Endodermal cell (in vitro differentiated cells): ENCODE data around the gene PANK1. TPM values are rescaled to one million over a fixed set of nuclear protein-coding genes. Genes with fewer than 3 reads are reported as not detected.
A peak's percentile ranks its signal among the peaks of the same experiment; 100 is the strongest.

Experiments
- DNase-seq: peaks from one replicate; pipeline ENCODE4 v3.0.0-alpha.2; 2017
- H3K27ac ChIP-seq: 2 replicates; pipeline ENCODE4 v1.5.1; 2013; ENCODE audit warnings: mild to moderate bottlenecking, low read depth, low read length, moderate library complexity
- H3K27me3 ChIP-seq: 2 replicates; pipeline ENCODE4 v1.6.1; 2013; ENCODE audit warnings: mild to moderate bottlenecking, low read length, moderate library complexity; ENCODE audit not compliant: insufficient read depth, control insufficient read depth, poor library complexity, severe bottlenecking
- H3K36me3 ChIP-seq: 2 replicates; pipeline ENCODE4 v1.7.0; 2013; ENCODE audit warnings: mild to moderate bottlenecking, low read length, moderate library complexity; ENCODE audit not compliant: control insufficient read depth, insufficient read depth
- H3K4me1 ChIP-seq: one replicate; pipeline ENCODE4 v1.7.0; 2013; ENCODE audit warnings: low read length; ENCODE audit not compliant: control insufficient read depth, insufficient read depth
- H3K4me3 ChIP-seq: 2 replicates; pipeline ENCODE4 v1.5.1; 2013; ENCODE audit warnings: mild to moderate bottlenecking, low read length, moderate library complexity
- H3K9ac ChIP-seq: 2 replicates; pipeline ENCODE4 v1.6.1; 2013; ENCODE audit warnings: mild to moderate bottlenecking, low read length, moderate library complexity; ENCODE audit not compliant: poor library complexity, severe bottlenecking; ENCODE audit errors: extremely low read depth
- H3K9me3 ChIP-seq: 2 replicates; pipeline ENCODE4 v1.6.1; 2013; ENCODE audit warnings: mild to moderate bottlenecking, low read length, moderate library complexity; ENCODE audit not compliant: control insufficient read depth
- H3K27ac Mint-ChIP-seq: 2 replicates; pipeline ENCODE4 v1.8.0; 2020; ENCODE audit warnings: mixed read lengths
- H3K27me3 Mint-ChIP-seq: 2 replicates; pipeline ENCODE4 v1.8.0; 2021; ENCODE audit warnings: mild to moderate bottlenecking, mixed read lengths; ENCODE audit not compliant: insufficient read depth
- H3K36me3 Mint-ChIP-seq: 2 replicates; pipeline ENCODE4 v1.8.0; 2020; ENCODE audit warnings: low read depth, mixed read lengths
- H3K4me1 Mint-ChIP-seq: 2 replicates; pipeline ENCODE4 v1.8.0; 2020; ENCODE audit warnings: mixed read lengths
- H3K4me3 Mint-ChIP-seq: 2 replicates; pipeline ENCODE4 v1.8.0; 2020; ENCODE audit warnings: mild to moderate bottlenecking, moderate library complexity, mixed read lengths
- H3K9me3 Mint-ChIP-seq: 2 replicates; pipeline ENCODE4 v1.8.0; 2020; ENCODE audit warnings: mild to moderate bottlenecking, mixed read lengths
- CTCF ChIP-seq: fragments of 200-600 bp; sonication (generic); conservative IDR thresholded peaks from 2 replicates; pipeline ENCODE4 v1.5.0; 2021; ENCODE audit warnings: antibody characterized with exemption, mild to moderate bottlenecking
- WGBS, 2 experiments: methylation state at CpG; one replicate each; pipeline versions ENCODE4 v1.1.5 to v1.1.7; 2013; ENCODE audit warnings: missing lambda C conversion rate in 2 of 2, mixed read lengths in 1 of 2; ENCODE audit not compliant: insufficient coverage in 1 of 2, insufficient read length in 1 of 2; 5-methylcytosine and 5-hydroxymethylcytosine counted together
- total RNA-seq, 2 donors: library from RNA; stranded (reverse); fragmentation: NEBNext Ultra II Directional in 1 of 2; extraction: Animal tissue kit (Norgen Biotek cat#: 25700) in 1 of 2; gene quantifications; 2 replicates in 1 of 2; 3 replicates in 1 of 2; pipeline ENCODE4 v1.2.1, GENCODE V29; 2021

Gene PANK1
- total RNA-seq, 2 donors from 2014 or later, result 23.4 to 28.8 TPM

- 0% methylated on average over 1 of the region's 2 CpGs; no CpG with 5 or more reads in 1 of the 2 experiments for WGBS, 2 experiments
These were observed 81.1 kb downstream of the PANK1 start for GRCh38 chr10:89563861-89564478.

DNA sequence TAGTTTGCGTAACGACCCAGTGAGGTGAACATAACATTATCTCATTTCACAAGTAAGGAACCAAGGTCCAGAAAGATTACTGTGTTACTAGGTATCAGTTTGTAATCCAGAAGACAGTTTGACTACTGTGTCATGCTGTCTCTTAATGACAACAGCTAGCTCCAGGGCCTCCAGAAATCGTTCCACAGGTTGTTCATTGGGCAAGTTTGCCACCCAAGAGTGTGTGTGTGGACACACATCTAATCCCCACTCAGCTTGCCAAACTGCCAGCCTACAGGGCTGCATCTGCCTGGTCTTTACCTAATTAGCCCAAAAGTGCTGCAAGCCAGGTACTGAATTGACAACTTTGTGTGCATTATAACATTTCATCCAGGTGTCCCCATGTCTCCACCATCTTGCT lies 81.7 kb downstream of the PANK1 start:
- H3K27ac ChIP-seq, result no peak overlapping the region
- Mint-ChIP-seq H3K27me3 (peaks cover 19% of the 10 kb centered on the region), H3K4me3 (no peak overlapping the region), H3K36me3 (no peaks in the 10 kb centered on the region), H3K27ac (no peak overlapping the region), H3K9me3 (no peaks in the 10 kb centered on the region), H3K4me1 (peaks cover 31% of the 10 kb centered on the region)
- no peaks in the 10 kb centered on the region for H3K36me3 ChIP-seq
- no peak overlapping the region for H3K4me3 ChIP-seq
- DNase-seq, result no peak
- no peaks in the 10 kb centered on the region for H3K9me3 ChIP-seq
- TF ChIP-seq CTCF, result no peak
- H3K4me1 ChIP-seq, result peaks cover 20% of the 10 kb centered on the region
- WGBS, 2 experiments, result 88 to 97% methylated on average over 1 to 3 of the region's 3 CpGs
- H3K27me3 ChIP-seq, result peaks cover 5% of the 10 kb centered on the region
- H3K9ac ChIP-seq, result no peak overlapping the region

More at GRCh38 chr10:89563861-89564478, 81.1 kb downstream of the PANK1 start:
- H3K27ac Mint-ChIP-seq, result no peak overlapping the region
- H3K4me3 ChIP-seq, result no peak overlapping the region
- peaks cover 5% of the 10 kb centered on the region for H3K27me3 ChIP-seq
- peak; percentile 91 for TF ChIP-seq CTCF
- no peak overlapping the region for H3K4me3 Mint-ChIP-seq
- no peaks in the 10 kb centered on the region for H3K36me3 Mint-ChIP-seq
- H3K27ac ChIP-seq, result no peak overlapping the region
- peaks cover 15% of the 10 kb centered on the region for H3K27me3 Mint-ChIP-seq
- H3K4me1 Mint-ChIP-seq, result peaks cover 31% of the 10 kb centered on the region
- H3K9ac ChIP-seq, result no peak overlapping the region
- H3K9me3 ChIP-seq, result no peaks in the 10 kb centered on the region
- no peak for DNase-seq
- H3K4me1 ChIP-seq, result peaks cover 20% of the 10 kb centered on the region
- H3K9me3 Mint-ChIP-seq, result no peaks in the 10 kb centered on the region
- no peaks in the 10 kb centered on the region for H3K36me3 ChIP-seq

DNA sequence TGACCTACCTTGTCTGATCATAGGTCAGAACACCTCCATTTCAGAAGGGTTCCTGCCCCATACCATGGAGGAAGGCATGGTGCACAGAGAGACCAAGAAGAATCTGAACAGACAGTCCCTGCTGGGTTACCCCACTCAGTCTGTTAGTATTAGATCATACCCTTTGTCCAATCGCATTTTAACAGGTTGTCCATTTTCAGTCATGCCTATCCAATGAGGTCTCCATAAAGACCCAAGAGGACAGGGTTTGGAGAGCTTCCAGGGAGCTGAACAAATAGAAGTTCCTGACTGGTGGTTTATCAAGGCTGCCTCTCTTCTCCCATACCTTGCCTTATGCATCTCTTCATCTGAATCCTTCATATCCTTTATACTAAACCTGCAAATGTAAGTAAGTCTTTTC lies 88.4 kb downstream of the PANK1 start:
- H3K4me1 ChIP-seq, result peaks cover 11% of the 10 kb centered on the region
- Mint-ChIP-seq H3K36me3 (no peaks in the 10 kb centered on the region), H3K27ac (no peak overlapping the region), H3K27me3 (peaks cover 19% of the 10 kb centered on the region), H3K4me3 (no peak overlapping the region), H3K9me3 (peaks cover 5% of the 10 kb centered on the region), H3K4me1 (peaks cover 27% of the 10 kb centered on the region)
- TF ChIP-seq CTCF, result no peak
- no peaks in the 10 kb centered on the region for H3K9me3 ChIP-seq
- peaks cover 5% of the 10 kb centered on the region for H3K27me3 ChIP-seq
- no peak overlapping the region for H3K27ac ChIP-seq
- no peak overlapping the region for H3K9ac ChIP-seq
- no peak overlapping the region for H3K4me3 ChIP-seq
- WGBS, 2 experiments, result 86 to 100% methylated on average over 1 of the region's 1 CpG
- no peaks in the 10 kb centered on the region for H3K36me3 ChIP-seq
- DNase-seq, result no peak
